Kidney tubule cell (primary cell): ENCODE results near the gene DDX1.
"Not testable (repeated sequence)": the region's sequence is repeated elsewhere in the genome, so short reads cannot be mapped to it uniquely, and the experiment has no call there.

Experiments
- DNase-seq: peaks from one replicate; pipeline ENCODE4 v3.0.0-alpha.2; 2018; ENCODE audit warnings: low spot score

DDX1 gene

GRCh38 chr2:15595936-15596335, 4.3 kb downstream of the DDX1 start:
- no peak for DNase-seq

- no peak for DNase-seq
Measured at GRCh38 chr2:15596350-15596749, 4.7 kb downstream of the DDX1 start.

DNA sequence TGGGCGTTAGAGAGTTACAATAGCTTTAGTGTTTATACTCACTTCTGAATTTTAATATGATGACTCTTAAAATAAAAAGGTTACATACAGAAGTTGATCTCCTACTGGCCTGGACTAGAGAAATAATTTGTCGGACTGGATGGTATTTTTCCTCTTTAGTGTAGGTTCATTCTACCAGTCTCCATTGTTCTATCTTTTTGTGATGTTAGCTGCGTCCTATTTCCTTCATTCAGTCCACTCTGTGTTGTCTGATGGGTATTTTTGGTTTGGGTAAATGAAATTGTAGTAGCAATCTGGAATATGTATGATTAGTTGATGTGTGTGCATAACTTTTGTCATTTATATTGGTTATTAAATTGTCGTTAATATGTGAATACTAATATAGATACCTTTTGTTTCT, 5.3 kb downstream of the DDX1 start:
- DNase-seq = no peak

- no peak for DNase-seq
Measured at GRCh38 chr2:15599994-15600393, 8.3 kb downstream of the DDX1 start.

GRCh38 chr2:15601681-15602080, 10.0 kb downstream of the DDX1 start:
- DNase-seq = no peak

GRCh38 chr2:15602393-15602792, 10.7 kb downstream of the DDX1 start:
- no peak for DNase-seq

GRCh38 chr2:15603044-15603765, 11.5 kb downstream of the DDX1 start:
- no peak for DNase-seq

DNA sequence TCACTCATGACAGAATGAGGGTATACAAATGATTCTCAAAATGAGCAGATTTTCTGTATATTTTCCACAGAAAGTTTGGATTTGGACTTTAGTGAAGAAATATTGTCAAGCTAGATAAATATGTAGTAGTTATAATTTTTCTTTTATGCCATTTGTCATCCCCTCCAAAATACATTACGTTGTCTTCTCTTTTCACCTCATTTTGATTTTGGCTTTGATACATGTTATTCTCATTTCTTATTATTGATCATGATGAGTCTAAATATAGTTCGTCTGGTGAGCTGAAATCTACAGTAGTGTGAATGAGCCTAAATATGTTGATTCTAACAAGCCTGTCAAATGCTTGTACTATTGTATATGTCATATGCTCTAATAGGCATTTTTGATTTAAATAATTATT, 12.3 kb downstream of the DDX1 start:
- DNase-seq = no peak

- no peak for DNase-seq
Measured at GRCh38 chr2:15605721-15606120, 14.1 kb downstream of the DDX1 start.

- DNase-seq = no peak
Measured at GRCh38 chr2:15606481-15607441, 15.1 kb downstream of the DDX1 start.

- no peak for DNase-seq
Measured at GRCh38 chr2:15607709-15608391, 16.2 kb downstream of the DDX1 start.

DNA sequence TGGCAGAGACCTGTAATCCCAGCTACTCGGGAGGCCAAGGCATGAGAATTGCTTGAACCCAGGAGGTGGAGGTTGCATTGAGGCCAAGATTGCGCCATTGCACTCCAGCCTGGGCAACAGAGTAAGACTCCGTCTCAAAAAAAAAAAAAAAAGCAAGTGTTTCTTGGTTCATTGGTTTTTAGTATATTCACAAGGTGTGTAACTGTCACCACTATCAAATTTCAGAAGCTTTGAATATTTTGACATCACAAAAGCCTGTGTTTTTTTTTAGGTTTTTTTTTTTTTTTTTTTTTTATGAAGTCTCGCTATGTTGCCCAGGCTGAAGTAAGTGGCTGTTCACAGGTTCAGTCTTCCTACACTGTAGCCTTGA, 16.7 kb downstream of the DDX1 start:
- DNase-seq = no peak

DNA sequence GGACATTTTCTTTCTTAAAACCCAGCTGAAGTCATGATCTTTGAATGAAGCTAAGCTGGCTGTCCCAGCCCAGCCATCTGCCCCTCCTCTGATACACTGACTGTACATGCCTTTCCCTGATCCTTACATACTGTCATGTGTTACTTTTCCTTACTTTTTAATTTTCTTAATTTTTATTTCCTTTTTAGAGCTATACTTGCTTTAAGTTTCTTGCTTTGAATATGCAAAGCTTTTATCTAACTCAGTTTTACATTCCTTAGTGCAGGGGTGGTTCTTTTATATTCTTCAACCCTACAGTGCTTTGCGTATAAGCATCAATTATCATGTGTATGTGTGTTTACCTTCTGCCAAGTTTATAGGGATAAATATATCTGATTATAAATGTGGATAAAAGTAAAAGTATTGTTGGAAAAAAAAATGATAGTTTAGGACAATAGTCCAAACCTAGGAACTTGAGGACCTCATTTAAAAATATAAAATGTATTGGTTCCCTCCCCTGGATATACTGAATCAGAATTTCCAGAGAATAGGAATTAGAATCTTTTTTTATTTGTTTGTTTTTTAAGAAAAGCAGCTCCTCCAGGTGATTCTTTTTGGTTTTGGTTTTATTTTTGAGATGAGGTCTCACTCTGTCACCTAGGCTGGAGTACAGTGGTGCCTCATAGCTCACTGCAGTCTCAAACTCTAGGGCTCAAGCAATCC, 17.8 kb downstream of the DDX1 start:
- DNase-seq = no peak

DNA sequence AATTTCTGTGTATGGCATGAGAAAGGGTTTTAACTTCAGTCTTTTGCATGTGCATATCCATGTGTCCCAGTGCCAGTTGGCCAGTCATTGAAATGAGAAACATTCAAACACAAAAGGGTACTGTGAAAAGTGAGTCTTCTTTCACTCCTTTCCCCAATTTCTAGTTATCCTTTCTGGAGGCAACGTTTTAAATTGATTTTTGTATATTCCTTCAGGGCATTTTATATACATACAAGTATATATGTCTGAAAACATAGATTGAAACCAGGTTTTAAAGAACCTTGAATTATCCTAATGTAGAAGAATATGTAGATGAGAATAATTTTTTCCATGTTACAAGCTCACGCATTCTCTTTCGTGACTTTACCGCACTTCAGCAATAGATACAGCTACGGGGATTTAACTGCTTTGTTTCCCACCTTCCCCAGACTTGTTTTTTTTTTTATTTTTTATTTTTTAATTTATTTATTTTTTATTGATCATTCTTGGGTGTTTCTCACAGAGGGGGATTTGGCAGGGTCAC, 18.8 kb downstream of the DDX1 start:
- DNase-seq = no peak

DNA sequence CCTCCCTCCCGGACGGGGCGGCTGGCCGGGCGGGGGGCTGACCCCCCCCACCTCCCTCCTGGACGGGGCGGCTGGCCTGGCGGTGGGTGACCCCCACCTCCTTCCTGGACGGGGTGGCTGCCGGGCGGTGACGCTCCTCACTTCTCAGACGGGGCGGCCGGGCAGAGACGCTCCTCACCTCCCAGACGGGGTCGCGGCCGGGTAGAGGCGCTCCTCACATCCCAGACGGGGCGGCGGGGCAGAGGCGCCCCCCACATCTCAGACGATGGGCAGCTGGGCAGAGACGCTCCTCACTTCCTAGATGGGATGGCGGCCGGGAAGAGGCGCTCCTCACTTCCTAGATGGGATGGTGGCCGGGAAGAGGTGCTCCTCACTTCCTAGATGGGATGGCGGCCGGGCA, 20.4 kb downstream of the DDX1 start:
- DNase-seq = not testable (repeated sequence)

- no peak for DNase-seq
Measured at GRCh38 chr2:15613736-15614429, 22.2 kb downstream of the DDX1 start.

DNA sequence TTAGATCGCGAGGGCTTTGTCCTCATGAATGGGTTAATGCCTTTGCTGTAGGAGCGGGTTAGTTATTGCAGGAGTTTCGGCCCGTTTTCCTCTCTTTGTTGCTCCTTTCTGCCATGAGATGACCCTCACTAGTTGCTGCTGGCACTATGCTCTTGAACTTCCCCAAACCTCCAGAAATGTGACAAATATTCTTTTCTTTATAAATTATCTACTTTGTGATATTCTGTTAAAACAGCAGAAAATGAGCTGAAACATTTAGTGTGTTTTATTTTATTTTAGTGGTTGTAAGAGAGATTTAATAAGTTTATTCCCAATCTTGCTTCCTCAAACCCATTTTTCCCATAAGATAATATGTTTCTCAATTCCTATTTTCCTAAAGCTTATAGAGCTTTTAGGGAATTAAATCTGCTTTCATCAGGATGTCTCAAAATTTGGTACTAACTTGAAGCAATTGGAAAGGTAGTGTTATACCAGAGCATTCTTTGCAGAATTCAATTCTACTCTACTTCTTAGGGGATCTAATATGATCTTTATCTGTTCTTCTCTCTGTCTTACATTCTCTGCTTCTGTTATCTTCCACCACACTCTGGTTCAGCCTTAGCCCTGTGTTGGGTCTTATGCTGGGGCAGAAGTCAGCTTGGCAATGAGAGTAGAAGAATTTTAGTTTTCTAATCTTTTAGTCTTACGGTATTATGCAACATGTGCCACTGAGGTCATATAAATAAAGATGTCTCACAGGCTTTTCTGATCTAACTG, 23.1 kb downstream of the DDX1 start:
- no peak for DNase-seq

DNA sequence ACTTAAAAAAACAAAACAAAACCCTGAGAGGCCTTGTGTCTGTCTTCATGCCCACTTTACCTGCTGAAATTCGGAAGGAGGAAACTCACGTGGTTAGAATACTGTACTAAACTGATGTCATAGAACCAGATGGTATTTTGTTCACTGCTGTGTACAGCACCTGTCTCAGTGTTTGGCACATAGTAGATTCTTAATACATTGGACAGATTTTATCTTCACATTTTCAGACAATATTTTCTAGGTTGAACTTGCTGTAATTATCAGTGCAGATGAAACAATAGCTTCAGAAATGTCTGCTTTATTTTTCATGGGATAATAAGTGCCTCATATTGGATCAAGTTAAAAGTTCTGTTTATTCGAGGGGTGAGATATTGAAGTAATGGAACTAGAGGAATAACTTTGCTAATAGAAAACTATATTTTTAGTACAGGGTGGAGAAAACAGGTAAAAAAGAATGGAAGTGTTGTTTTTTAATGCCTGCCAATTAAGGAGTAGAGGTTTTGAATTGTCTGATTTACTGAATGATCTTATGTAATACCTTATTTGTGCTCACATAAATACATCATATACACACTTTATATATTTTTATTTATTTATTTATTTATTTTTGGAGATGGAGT, 23.7 kb downstream of the DDX1 start:
- no peak for DNase-seq

DNA sequence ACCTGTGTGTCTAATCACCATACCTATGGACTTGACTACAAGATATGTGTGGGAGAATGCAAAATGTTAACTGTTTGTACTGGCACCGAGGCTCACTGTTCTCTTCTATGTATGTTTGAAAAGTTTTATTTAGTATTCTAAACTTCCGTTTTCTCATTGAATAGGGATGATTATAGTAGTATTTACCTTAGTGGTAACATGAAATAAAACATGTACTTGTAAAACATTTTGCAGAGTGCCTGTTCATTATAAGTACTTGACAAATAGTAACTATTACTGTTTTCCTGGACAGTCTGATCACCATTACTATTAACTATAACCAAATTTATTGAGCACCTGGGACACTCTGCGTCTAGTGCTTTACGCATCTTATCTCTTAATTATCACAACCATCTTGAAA, 24.8 kb downstream of the DDX1 start:
- DNase-seq = no peak
